SK-N-SH (cell line): ENCODE data around the gene RHOU. TPM values are rescaled to one million over a fixed set of nuclear protein-coding genes. Genes with fewer than 3 reads are reported as not detected.

ENCODE experiments used
- CTCF ChIA-PET: fragments of 300-600, 350-600 bp; formaldehyde crosslinking; extraction: SDS; loops from one replicate; lab custom pipeline; 2021; lab: Yijun Ruan, JAX
- POLR2A ChIA-PET: fragments of 350-600 bp; sonication (Branson Sonifier 250); formaldehyde crosslinking; extraction: SDS; loops from one replicate; lab custom pipeline; 2020; ENCODE audit warnings: antibody characterized with exemption, inconsistent platforms; lab: Yijun Ruan, JAX
- DNase-seq: peaks from one replicate; pipeline ENCODE4 v3.0.0; 2012
- H2AFZ ChIP-seq: fragments of 200-600 bp; sonication (generic); 2 replicates; pipeline ENCODE4 v1.8.1; 2016; ENCODE audit warnings: antibody characterized with exemption, mild to moderate bottlenecking, low read depth
- H3F3A ChIP-seq: fragments of 200-600 bp; sonication (generic); replicated peaks from 2 replicates; pipeline ENCODE3; 2016; ENCODE audit warnings: antibody characterized with exemption, mild to moderate bottlenecking; ENCODE audit not compliant: insufficient read depth
- H3K27ac ChIP-seq, 2 experiments: fragments of 200-500 bp in 1 of 2; fragments of 200-600 bp in 1 of 2; sonication (Bioruptor generic) in 1 of 2; sonication (generic), shearing (Covaris generic) in 1 of 2; 2 replicates each; pipeline versions ENCODE4 v1.5.1 to v1.6.1; 2014 to 2016; ENCODE audit warnings: low read depth in 2 of 2, inconsistent platforms in 1 of 2, low read length in 1 of 2, mild to moderate bottlenecking in 1 of 2, mixed read lengths in 1 of 2
- H3K27me3 ChIP-seq: fragments of 200-600 bp; sonication (generic), shearing (Covaris generic); 2 replicates; pipeline ENCODE4 v1.6.1; 2016; ENCODE audit warnings: mixed run types; ENCODE audit not compliant: insufficient read depth
- H3K36me3 ChIP-seq, 2 experiments: fragments of 200-500 bp in 1 of 2; fragments of 200-600 bp in 1 of 2; sonication (Bioruptor generic) in 1 of 2; sonication (generic) in 1 of 2; replicated peaks in 1 of 2; 2 replicates each; pipeline versions ENCODE3 to v1.5.1; 2014 to 2016; ENCODE audit warnings: low read length in 1 of 2, mild to moderate bottlenecking in 1 of 2; ENCODE audit not compliant: insufficient read depth in 2 of 2, control insufficient read depth in 1 of 2
- H3K4me1 ChIP-seq, 2 experiments: fragments of 200-500 bp in 1 of 2; fragments of 200-600 bp in 1 of 2; sonication (Bioruptor generic) in 1 of 2; sonication (generic), shearing (Covaris generic) in 1 of 2; 2 replicates each; pipeline versions ENCODE4 v1.5.1 to v1.6.1; 2014 to 2016; ENCODE audit warnings: low read depth in 1 of 2, low read length in 1 of 2, mixed run types in 1 of 2; ENCODE audit not compliant: insufficient read depth in 2 of 2, control insufficient read depth in 1 of 2
- H3K4me2 ChIP-seq: fragments of 200-600 bp; sonication (generic), shearing (Covaris generic); 2 replicates; pipeline ENCODE4 v1.6.1; 2017; ENCODE audit warnings: mixed run types
- H3K4me3 ChIP-seq, 2 experiments: fragments of 200-500 bp in 1 of 2; fragments of 200-600 bp in 1 of 2; sonication (Bioruptor generic) in 1 of 2; sonication (generic), shearing (Covaris generic) in 1 of 2; 2 replicates each; pipeline versions ENCODE4 v1.5.1 to v1.8.1; 2014 to 2016; ENCODE audit warnings: low read depth in 2 of 2, inconsistent platforms in 1 of 2, low read length in 1 of 2, mild to moderate bottlenecking in 1 of 2, mixed read lengths in 1 of 2, moderate library complexity in 1 of 2
- H3K79me2 ChIP-seq: fragments of 200-600 bp; sonication (generic); 2 replicates; pipeline ENCODE4 v1.8.1; 2017; ENCODE audit warnings: mild to moderate bottlenecking; ENCODE audit not compliant: insufficient read depth
- H3K9ac ChIP-seq: fragments of 200-600 bp; sonication (generic); 2 replicates; pipeline ENCODE4 v1.6.1; 2017; ENCODE audit warnings: mixed run types
- H3K9me2 ChIP-seq: fragments of 200-600 bp; sonication (generic); 2 replicates; pipeline ENCODE4 v1.6.1; 2017; ENCODE audit warnings: mixed run types
- H3K9me3 ChIP-seq: fragments of 200-600 bp; sonication (generic); 2 replicates; pipeline ENCODE4 v1.6.1; 2017; ENCODE audit warnings: mixed run types, mild to moderate bottlenecking, moderate library complexity
- H4K20me1 ChIP-seq: fragments of 200-600 bp; sonication (generic); 2 replicates; pipeline ENCODE4 v1.6.1; 2017; ENCODE audit warnings: mild to moderate bottlenecking, mixed run types; ENCODE audit not compliant: insufficient read depth
- EP300 ChIP-seq, 2 experiments: IDR thresholded peaks; 2 replicates each; pipeline versions ENCODE4 v1.4.0 to v1.6.1; 2012; ENCODE audit warnings: borderline replicate concordance in 1 of 2, low read depth in 1 of 2, low read length in 1 of 2
- EZH2phosphoT487 ChIP-seq: fragments of 200-600 bp; sonication (generic); IDR thresholded peaks from 2 replicates; pipeline ENCODE4 v1.6.1; 2017; ENCODE audit warnings: low read depth, mixed run types, mild to moderate bottlenecking, antibody characterized with exemption, moderate library complexity, borderline replicate concordance
- FOSL2 ChIP-seq: IDR thresholded peaks from 2 replicates; pipeline ENCODE4 v1.4.0; 2012; ENCODE audit warnings: low read depth, mild to moderate bottlenecking, moderate library complexity, borderline replicate concordance
- GATA2 ChIP-seq: sonication (generic); formaldehyde crosslinking; IDR thresholded peaks from 2 replicates; pipeline ENCODE4 v1.5.0; 2020; ENCODE audit warnings: mild to moderate bottlenecking, missing genetic modification reagents
- JUND ChIP-seq: IDR thresholded peaks from 2 replicates; pipeline ENCODE4 v1.4.0; 2012
- MEF2A ChIP-seq: IDR thresholded peaks from 2 replicates; pipeline ENCODE4 v1.4.0; 2012; ENCODE audit warnings: low read depth, borderline replicate concordance
- NRF1 ChIP-seq: IDR thresholded peaks from 2 replicates; pipeline ENCODE4 v1.6.1; 2012; ENCODE audit warnings: low read depth, mild to moderate bottlenecking, low read length
- RCOR1 ChIP-seq: fragments of 150-350 bp; IDR thresholded peaks from 2 replicates; pipeline ENCODE4 v1.6.1; 2017; ENCODE audit warnings: antibody characterized with exemption, low read length
- RXRA ChIP-seq: IDR thresholded peaks from 2 replicates; pipeline ENCODE4 v1.4.0; 2012; ENCODE audit warnings: low read depth, mild to moderate bottlenecking, borderline replicate concordance
- SMC3 ChIP-seq: IDR thresholded peaks from 2 replicates; pipeline ENCODE4 v1.6.1; 2012; ENCODE audit warnings: low read depth, low read length, improper control_type of control experiment
- TAF1 ChIP-seq: IDR thresholded peaks from 2 replicates; pipeline ENCODE4 v1.6.1; 2012; ENCODE audit warnings: low read depth, mild to moderate bottlenecking, low read length, moderate library complexity, borderline replicate concordance
- TCF12 ChIP-seq: IDR thresholded peaks from 2 replicates; pipeline ENCODE4 v1.4.0; 2012
- TEAD4 ChIP-seq: IDR thresholded peaks from 2 replicates; pipeline ENCODE4 v1.4.0; 2012; ENCODE audit warnings: mild to moderate bottlenecking, borderline replicate concordance; ENCODE audit not compliant: insufficient read depth
- WGBS: methylation state at CpG from one replicate; pipeline ENCODE4 v1.1.6; 2017; ENCODE audit warnings: low lambda C conversion rate; 5-methylcytosine and 5-hydroxymethylcytosine counted together
- polyA plus RNA-seq, 3 experiments: library from polyadenylated mRNA; depleted of rRNA; stranded (reverse); fragments of >200 nt; gene quantifications; 2 replicates each; pipeline ENCODE4 v1.2.3, GENCODE V29; 2012
- TF ChIP-seq, protein P1 (sequence below): IDR thresholded peaks from 2 replicates; pipeline ENCODE4; 2012
- TF ChIP-seq, protein P2 (sequence below): IDR thresholded peaks from 2 replicates; pipeline ENCODE4 v1.4.0; 2012; ENCODE audit warnings: low read depth, borderline replicate concordance
- TF ChIP-seq, protein P3 (sequence below): fragments of 150-350 bp; IDR thresholded peaks from 2 replicates; pipeline ENCODE4 v1.6.1; 2017; ENCODE audit warnings: antibody characterized with exemption, low read length, low read depth, borderline replicate concordance

RHOU gene
- polyA plus RNA-seq, 1 of the 3 experiments (the other 2 are of a cell fraction), result 0.36 TPM

DNA sequence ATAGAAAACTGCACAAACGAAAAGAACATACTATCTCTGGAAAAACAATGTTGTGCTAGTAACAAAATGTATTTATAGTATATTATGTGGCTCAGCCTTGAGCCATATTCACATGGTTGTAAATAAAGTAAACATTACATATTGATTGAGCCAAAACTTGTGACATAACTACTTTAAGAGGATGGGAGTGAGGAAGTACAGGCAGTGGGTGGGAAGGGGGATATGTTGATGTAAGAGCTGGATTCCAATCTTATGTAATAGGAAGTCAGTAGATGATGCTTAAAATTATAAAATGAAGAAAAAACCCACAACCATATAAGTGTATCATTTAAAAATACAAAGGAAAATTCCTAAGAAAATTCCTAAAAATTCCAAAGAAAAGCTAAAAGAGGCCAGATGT lies 42.7 kb downstream of the RHOU start:
- Histone ChIP-seq H3F3A (no peaks in the 10 kb centered on the region), H3K4me3 (no peak overlapping the region), H3K9me2 (no peaks in the 10 kb centered on the region), H3K9me3 (no peaks in the 10 kb centered on the region), H3K36me3 (no peaks in the 10 kb centered on the region), H3K27me3 (no peaks in the 10 kb centered on the region), H3K27ac (no peak overlapping the region), H3K9ac (no peak overlapping the region), H4K20me1 (no peaks in the 10 kb centered on the region), H3K4me1 (peaks cover 0 to 10% of the 10 kb centered on the region in 2 experiments; a peak in 1 of 4 replicates), H2AFZ (no peak overlapping the region), H3K79me2 (no peaks in the 10 kb centered on the region), H3K4me2 (no peak overlapping the region)
- ChIA-PET POLR2A (no interaction called here), CTCF (interaction anchor here (0.7 to 1.5 kb wide), 3 partner anchors 379 to 449 kb away, joined by 3 to 5 read pairs (median 4); no protein-coding TSS in a partner anchor)
- whole genome bisulfite sequencing, result 56% methylated on average over 1 of the region's 1 CpG
- TF ChIP-seq MEF2A (no peak), FOSL2 (no peak), TAF1 (no peak), GATA2 (no peak), JUND (no peak), NRF1 (no peak), SMC3 (no peak), EP300 (IDR thresholded peaks at IDR 0.05; ENCODE audit: borderline replicate concordance in 1 of 2, low read depth in 1 of 2, low read length in 1 of 2) (no peak), RXRA (no peak), RCOR1 (no peak)
- TF ChIP-seq, protein P1, sequence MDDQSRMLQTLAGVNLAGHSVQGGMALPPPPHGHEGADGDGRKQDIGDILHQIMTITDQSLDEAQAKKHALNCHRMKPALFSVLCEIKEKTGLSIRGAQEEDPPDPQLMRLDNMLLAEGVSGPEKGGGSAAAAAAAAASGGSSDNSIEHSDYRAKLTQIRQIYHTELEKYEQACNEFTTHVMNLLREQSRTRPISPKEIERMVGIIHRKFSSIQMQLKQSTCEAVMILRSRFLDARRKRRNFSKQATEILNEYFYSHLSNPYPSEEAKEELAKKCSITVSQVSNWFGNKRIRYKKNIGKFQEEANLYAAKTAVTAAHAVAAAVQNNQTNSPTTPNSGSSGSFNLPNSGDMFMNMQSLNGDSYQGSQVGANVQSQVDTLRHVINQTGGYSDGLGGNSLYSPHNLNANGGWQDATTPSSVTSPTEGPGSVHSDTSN, result no peak
- TF ChIP-seq, protein P2, sequence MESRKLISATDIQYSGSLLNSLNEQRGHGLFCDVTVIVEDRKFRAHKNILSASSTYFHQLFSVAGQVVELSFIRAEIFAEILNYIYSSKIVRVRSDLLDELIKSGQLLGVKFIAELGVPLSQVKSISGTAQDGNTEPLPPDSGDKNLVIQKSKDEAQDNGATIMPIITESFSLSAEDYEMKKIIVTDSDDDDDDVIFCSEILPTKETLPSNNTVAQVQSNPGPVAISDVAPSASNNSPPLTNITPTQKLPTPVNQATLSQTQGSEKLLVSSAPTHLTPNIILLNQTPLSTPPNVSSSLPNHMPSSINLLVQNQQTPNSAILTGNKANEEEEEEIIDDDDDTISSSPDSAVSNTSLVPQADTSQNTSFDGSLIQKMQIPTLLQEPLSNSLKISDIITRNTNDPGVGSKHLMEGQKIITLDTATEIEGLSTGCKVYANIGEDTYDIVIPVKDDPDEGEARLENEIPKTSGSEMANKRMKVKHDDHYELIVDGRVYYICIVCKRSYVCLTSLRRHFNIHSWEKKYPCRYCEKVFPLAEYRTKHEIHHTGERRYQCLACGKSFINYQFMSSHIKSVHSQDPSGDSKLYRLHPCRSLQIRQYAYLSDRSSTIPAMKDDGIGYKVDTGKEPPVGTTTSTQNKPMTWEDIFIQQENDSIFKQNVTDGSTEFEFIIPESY, result no peak
- DNase-seq, result no peak

DNA sequence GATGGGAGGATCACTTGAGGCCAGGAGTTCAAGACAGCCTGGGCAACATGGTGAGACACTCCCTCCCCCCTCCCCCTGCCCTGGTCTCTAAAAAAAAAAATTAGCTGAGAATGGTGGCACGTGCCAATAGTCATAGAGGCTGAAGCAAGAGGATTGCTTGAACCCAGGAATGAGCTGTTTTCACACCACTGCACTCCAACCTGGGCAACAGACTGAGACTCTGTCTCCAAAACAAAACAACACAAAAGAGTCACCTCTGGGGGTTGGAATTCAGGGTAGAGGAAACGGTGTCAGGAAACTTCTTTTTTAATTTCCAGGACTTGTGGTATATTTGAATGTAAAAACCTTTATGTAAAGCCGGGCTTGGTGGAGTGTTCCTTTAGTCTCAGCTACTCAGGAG lies 43.2 kb downstream of the RHOU start:
- H3K27me3 ChIP-seq, result no peaks in the 10 kb centered on the region
- no peak overlapping the region for H3K27ac ChIP-seq
- H4K20me1 ChIP-seq, result no peaks in the 10 kb centered on the region
- CTCF ChIA-PET, result interaction anchor here (0.7 to 1.5 kb wide), 3 partner anchors 378 to 449 kb away, joined by 3 to 5 read pairs (median 4); no protein-coding TSS in a partner anchor
- no peak overlapping the region for H3K4me3 ChIP-seq
- no peak for DNase-seq
- WGBS, result 68% methylated on average over 3 of the region's 3 CpGs
- H3K9ac ChIP-seq, result no peak overlapping the region
- TF ChIP-seq NRF1 (no peak), TEAD4 (no peak), TCF12 (no peak), EZH2phosphoT487 (no peak)
- TF ChIP-seq, protein P3, sequence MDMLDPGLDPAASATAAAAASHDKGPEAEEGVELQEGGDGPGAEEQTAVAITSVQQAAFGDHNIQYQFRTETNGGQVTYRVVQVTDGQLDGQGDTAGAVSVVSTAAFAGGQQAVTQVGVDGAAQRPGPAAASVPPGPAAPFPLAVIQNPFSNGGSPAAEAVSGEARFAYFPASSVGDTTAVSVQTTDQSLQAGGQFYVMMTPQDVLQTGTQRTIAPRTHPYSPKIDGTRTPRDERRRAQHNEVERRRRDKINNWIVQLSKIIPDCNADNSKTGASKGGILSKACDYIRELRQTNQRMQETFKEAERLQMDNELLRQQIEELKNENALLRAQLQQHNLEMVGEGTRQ, result no peak
- H3K9me3 ChIP-seq, result no peaks in the 10 kb centered on the region
- POLR2A ChIA-PET, result no interaction called here
- no peaks in the 10 kb centered on the region for H3K9me2 ChIP-seq
- H3K79me2 ChIP-seq, result no peaks in the 10 kb centered on the region
- H2AFZ ChIP-seq, result no peak overlapping the region
- H3F3A ChIP-seq, result no peaks in the 10 kb centered on the region
- no peak overlapping the region for H3K4me2 ChIP-seq
- H3K36me3 ChIP-seq, result no peaks in the 10 kb centered on the region
- H3K4me1 ChIP-seq, result peaks cover 0 to 10% of the 10 kb centered on the region in 2 experiments; a peak in 1 of 4 replicates
